ENCODE data around the gene ISX. TPM values are rescaled to one million over a fixed set of nuclear protein-coding genes. Genes with fewer than 3 reads are reported as not detected.

ISX gene
- total and polyA plus RNA-seq, 9 of the 15 experiments (the other 6 are each of a cell fraction or from before 2014, with no cell fraction given) = 0.03 to 0.36 (median 0.07) TPM

DNA sequence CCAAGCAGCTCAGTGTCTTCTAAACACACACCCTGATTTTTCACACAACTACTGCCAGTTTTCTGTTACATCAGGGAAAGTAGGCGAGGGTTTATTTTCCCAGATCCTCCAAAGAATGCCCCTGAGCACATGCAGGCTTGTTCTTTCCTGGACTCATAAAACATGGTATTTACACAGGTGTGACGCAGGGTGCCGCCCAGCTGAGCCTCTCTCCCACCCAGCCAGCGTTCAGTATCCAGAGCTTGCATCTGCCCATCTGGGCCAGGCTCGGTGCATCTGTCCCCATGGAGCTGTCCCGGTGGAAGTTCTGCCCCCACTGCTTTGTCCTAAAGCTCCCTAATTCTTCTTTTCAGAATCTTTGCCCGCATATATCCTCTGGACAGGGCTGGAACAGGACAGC, 44.8 kb upstream of the ISX start (continued):
- TF ChIP-seq, protein P1, sequence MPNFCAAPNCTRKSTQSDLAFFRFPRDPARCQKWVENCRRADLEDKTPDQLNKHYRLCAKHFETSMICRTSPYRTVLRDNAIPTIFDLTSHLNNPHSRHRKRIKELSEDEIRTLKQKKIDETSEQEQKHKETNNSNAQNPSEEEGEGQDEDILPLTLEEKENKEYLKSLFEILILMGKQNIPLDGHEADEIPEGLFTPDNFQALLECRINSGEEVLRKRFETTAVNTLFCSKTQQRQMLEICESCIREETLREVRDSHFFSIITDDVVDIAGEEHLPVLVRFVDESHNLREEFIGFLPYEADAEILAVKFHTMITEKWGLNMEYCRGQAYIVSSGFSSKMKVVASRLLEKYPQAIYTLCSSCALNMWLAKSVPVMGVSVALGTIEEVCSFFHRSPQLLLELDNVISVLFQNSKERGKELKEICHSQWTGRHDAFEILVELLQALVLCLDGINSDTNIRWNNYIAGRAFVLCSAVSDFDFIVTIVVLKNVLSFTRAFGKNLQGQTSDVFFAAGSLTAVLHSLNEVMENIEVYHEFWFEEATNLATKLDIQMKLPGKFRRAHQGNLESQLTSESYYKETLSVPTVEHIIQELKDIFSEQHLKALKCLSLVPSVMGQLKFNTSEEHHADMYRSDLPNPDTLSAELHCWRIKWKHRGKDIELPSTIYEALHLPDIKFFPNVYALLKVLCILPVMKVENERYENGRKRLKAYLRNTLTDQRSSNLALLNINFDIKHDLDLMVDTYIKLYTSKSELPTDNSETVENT (CRISPR knock-in tag; IDR thresholded peaks at IDR 0.05) = no peak
- TF ChIP-seq ZNF584 (CRISPR knock-in tag; IDR thresholded peaks at IDR 0.05; ENCODE audit: low read depth) = no peak

GRCh38 chr22:35022291-35022690, 43.7 kb upstream of the ISX start:
- Histone ChIP-seq H3K4me2 (ENCODE audit: insufficient read depth, low read length) (no peak overlapping the region), H3K27ac (ENCODE audit: extremely low read depth, low read depth, low read length) (no peak overlapping the region), H3K4me1 (replicated peaks in 1 of 2; ENCODE audit: control insufficient read depth in 2 of 2, insufficient read depth in 2 of 2, low read length in 2 of 2) (peaks cover 0 to 6% of the 10 kb centered on the region in 2 experiments; a peak in 3 of 5 replicates), H2AFZ (ENCODE audit: low read depth, low read length) (no peak overlapping the region), H3K79me2 (ENCODE audit: control insufficient read depth, insufficient read depth, low read length) (no peaks in the 10 kb centered on the region), H3K9me1 (ENCODE audit: control insufficient read depth, insufficient read depth, low read length) (no peaks in the 10 kb centered on the region), H3K9me3 (replicated peaks; ENCODE audit: control insufficient read depth, insufficient read depth, low read depth, low read length) (no peaks in the 10 kb centered on the region), H3K36me3 (ENCODE audit: control insufficient read depth, insufficient read depth, low read length) (no peaks in the 10 kb centered on the region), H4K20me1 (replicated peaks; ENCODE audit: control insufficient read depth, insufficient read depth, low read length) (no peaks in the 10 kb centered on the region), H3K4me3 (no peak overlapping the region), H3K9ac (ENCODE audit: insufficient read depth in 1 of 2, low read depth in 2 of 2, low read length in 2 of 2) (no peak overlapping the region), H3K27me3 (ENCODE audit: control insufficient read depth in 2 of 2, insufficient read depth in 2 of 2, low read length in 2 of 2) (no peaks in the 10 kb centered on the region)
- FAIRE-seq (no peak), DNase-seq (ENCODE audit: extremely low read depth in 1 of 4, low spot score in 3 of 4) (no peak), ATAC-seq (no peak)
- CTCF ChIA-PET (ENCODE audit: low intra/inter-chr PET ratio) = no interaction called here
- POLR2A ChIA-PET = no interaction called here
- in situ Hi-C loops (cut with MboI) = loop anchor here (25.0 kb wide), 1 partner anchor 1735 kb away; no protein-coding TSS in a partner anchor
- intact Hi-C loops (cut with micrococcal nuclease) = loop anchor here (5.0 to 10.0 kb wide), 2 partner anchors 610 to 1097 kb away; partner anchors contain the start of gene LARGE1
- 77% methylated on average over 4 of the region's 5 CpGs for WGBS (ENCODE audit: insufficient coverage, low coverage, missing lambda C conversion rate)
- BruUV-seq (replicated peaks) = no TSS peak
- TF ChIP-seq NBN (IDR thresholded peaks at IDR 0.05; ENCODE audit: low read depth) (no peak), MCM5 (IDR thresholded peaks at IDR 0.05; ENCODE audit: low read depth) (no peak), CBX8 (IDR thresholded peaks at IDR 0.05; ENCODE audit: borderline replicate concordance, extremely low read depth, low read depth, low read length, poor library complexity, severe bottlenecking) (no peak), GTF2A2 (tag; IDR thresholded peaks at IDR 0.05) (no peak), SAFB2 (IDR thresholded peaks at IDR 0.05; ENCODE audit: borderline replicate concordance, low read depth, low read length, severe bottlenecking) (no peak), HLTF (IDR thresholded peaks at IDR 0.05) (no peak), RBM25 (IDR thresholded peaks at IDR 0.05; ENCODE audit: low read depth, low read length, severe bottlenecking) (no peak), ZKSCAN8 (CRISPR knock-in tag; IDR thresholded peaks at IDR 0.05) (no peak), MYBL2 (IDR thresholded peaks at IDR 0.05; ENCODE audit: low read depth) (no peak), MYBL2 (CRISPR knock-in tag; IDR thresholded peaks at IDR 0.05; ENCODE audit: borderline replicate concordance) (no peak), ETV1 (tag; conservative IDR thresholded peaks at IDR 0.05; ENCODE audit: low read depth) (no peak)
- TF ChIP-seq, protein P2, sequence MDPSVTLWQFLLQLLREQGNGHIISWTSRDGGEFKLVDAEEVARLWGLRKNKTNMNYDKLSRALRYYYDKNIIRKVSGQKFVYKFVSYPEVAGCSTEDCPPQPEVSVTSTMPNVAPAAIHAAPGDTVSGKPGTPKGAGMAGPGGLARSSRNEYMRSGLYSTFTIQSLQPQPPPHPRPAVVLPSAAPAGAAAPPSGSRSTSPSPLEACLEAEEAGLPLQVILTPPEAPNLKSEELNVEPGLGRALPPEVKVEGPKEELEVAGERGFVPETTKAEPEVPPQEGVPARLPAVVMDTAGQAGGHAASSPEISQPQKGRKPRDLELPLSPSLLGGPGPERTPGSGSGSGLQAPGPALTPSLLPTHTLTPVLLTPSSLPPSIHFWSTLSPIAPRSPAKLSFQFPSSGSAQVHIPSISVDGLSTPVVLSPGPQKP (CRISPR knock-in tag; IDR thresholded peaks at IDR 0.05) = no peak
